ENCODE measurements around the gene ZNF319.

DNA sequence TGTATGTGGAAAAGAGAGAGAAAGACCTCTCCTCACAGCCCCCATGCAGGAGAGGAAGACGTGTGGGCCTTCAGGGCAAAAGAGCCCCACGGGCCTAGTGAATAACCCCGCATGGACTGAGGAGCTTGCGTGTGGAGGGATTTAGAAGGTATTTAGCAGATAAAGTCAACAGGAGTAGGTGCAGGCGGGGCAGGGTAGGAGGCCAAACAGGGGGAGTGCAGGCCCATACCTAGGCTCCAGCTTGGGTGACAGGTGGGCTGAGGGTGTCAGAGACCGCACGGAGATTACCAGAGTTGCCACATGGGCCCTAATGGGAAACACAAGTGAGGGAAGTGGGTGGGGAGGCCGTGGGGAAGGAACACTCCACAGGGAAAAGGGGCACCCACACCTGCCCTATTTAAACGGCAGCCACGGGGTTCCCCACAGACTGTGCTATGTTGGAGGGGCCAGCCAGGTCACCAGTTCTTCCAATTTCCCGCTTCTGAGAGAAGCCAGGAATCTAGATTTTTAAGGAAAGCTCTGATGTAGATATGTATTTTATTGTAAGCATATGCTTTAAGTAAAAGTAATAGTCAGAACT lies 21.4 kb downstream of the ZNF319 start:
- no peak for TF ChIP-seq CTCF (IDR thresholded peaks at IDR 0.05; ENCODE audit: borderline replicate concordance, extremely low read depth, low read length, poor library complexity, severe bottlenecking)
- TF ChIP-seq EZH2 (IDR thresholded peaks at IDR 0.05; ENCODE audit: borderline replicate concordance, low read depth, low read length, severe bottlenecking), result no peak
